Subcutaneous adipose tissue (tissue), 4 donors: ENCODE data around the gene TBC1D24. TPM values are rescaled to one million over a fixed set of nuclear protein-coding genes. Genes with fewer than 3 reads are reported as not detected.

Experiments used
- total RNA-seq, 4 donors: library from RNA; depleted of rRNA; stranded (reverse); fragments of >200 nt; gene quantifications; one replicate each; pipeline ENCODE4 v1.1.0, GENCODE V29; 2016
- TF ChIP-seq, protein P1 (sequence below): fragments of 450-650 bp; IDR thresholded peaks from one replicate; pipeline ENCODE4 v1.5.1; 2016; ENCODE audit warnings: low read depth, mild to moderate bottlenecking, control low read depth, antibody characterized with exemption, moderate library complexity

Gene TBC1D24
- total RNA-seq, 4 donors from 2014 or later, result 7.0 to 30.1 (median 8.1) TPM

- TF ChIP-seq, protein P1, sequence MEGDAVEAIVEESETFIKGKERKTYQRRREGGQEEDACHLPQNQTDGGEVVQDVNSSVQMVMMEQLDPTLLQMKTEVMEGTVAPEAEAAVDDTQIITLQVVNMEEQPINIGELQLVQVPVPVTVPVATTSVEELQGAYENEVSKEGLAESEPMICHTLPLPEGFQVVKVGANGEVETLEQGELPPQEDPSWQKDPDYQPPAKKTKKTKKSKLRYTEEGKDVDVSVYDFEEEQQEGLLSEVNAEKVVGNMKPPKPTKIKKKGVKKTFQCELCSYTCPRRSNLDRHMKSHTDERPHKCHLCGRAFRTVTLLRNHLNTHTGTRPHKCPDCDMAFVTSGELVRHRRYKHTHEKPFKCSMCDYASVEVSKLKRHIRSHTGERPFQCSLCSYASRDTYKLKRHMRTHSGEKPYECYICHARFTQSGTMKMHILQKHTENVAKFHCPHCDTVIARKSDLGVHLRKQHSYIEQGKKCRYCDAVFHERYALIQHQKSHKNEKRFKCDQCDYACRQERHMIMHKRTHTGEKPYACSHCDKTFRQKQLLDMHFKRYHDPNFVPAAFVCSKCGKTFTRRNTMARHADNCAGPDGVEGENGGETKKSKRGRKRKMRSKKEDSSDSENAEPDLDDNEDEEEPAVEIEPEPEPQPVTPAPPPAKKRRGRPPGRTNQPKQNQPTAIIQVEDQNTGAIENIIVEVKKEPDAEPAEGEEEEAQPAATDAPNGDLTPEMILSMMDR, result no peak
Measured at GRCh38 chr16:2455081-2455845, 19.7 kb upstream of the TBC1D24 start.

GRCh38 chr16:2456551-2457153 lies 18.3 kb upstream of the TBC1D24 start:
- TF ChIP-seq, protein P1, result no peak

DNA sequence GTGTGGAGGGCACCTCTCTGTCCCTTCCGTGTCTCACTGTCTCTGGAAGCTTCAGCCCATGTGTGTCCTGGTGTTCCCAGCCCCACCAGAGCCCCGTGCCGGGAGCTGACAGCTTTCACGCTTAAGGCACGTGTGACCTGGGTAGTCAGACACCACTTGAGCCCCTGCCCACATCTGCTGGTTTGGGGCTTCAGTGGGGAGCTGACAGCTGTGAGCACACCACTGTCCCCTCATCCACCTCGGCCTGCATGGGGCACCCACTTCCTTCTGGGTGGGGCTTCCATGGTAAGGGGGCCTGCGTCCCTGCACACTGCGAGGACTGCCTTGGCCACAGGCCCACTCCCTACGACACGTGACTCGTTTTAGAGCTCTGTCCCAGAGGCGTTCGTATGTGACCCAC lies 17.7 kb upstream of the TBC1D24 start:
- TF ChIP-seq, protein P1, result no peak

- TF ChIP-seq, protein P1, result no peak
Measured at GRCh38 chr16:2457946-2458345, 17.0 kb upstream of the TBC1D24 start.

- TF ChIP-seq, protein P1, result no peak
Measured at GRCh38 chr16:2458887-2459646, 15.9 kb upstream of the TBC1D24 start.

- TF ChIP-seq, protein P1, result no peak
Measured at GRCh38 chr16:2459647-2460390, 15.1 kb upstream of the TBC1D24 start, which contains the start of gene TEDC2. TSS of gene TEDC2 (plus strand) at chr16:2460109. CDS start at chr16:2460145, 36 bp downstream.
